ENCODE results near the gene NAALADL2.

NAALADL2 gene

DNA sequence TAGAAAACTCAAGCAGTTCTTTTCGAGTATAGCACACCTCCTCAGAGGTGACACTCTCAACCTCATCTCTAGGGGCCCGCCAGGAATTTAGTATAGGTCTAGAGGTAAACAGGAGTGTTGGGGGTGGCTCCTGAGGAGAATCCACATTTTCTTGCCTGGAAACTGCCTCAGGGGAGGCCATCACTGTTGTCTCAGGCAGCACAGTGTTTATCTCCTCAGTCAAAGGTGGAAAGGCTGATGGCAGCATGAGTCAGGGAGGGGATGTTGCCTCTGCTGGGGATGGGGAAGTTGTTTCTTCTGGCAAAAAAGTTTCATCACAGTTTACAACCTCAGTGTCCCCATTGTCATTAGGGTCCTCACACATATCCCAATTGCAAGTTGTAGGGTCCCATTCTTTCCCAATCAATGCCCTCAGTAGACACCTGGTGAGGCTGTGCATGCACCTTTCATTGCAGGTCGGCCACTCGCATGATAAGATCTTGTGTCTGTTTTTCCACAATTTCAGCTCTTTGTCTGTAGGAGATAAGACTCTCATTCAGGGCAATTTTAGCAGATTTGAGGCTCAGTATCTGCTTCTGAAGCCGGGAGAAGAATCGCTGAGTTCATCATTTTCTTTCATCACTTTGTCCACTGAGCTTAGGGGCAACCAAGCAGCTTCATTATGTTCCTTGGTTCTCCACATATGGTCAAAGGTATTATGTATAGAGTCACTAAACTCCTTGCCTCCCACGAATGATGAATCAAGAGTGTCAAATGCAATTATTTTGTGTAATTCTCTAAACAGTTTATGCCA, 25.8 kb downstream of the NAALADL2 start:
- DNase-seq (ENCODE audit: low read depth in 1 of 2, low spot score in 1 of 2) = no peak

DNA sequence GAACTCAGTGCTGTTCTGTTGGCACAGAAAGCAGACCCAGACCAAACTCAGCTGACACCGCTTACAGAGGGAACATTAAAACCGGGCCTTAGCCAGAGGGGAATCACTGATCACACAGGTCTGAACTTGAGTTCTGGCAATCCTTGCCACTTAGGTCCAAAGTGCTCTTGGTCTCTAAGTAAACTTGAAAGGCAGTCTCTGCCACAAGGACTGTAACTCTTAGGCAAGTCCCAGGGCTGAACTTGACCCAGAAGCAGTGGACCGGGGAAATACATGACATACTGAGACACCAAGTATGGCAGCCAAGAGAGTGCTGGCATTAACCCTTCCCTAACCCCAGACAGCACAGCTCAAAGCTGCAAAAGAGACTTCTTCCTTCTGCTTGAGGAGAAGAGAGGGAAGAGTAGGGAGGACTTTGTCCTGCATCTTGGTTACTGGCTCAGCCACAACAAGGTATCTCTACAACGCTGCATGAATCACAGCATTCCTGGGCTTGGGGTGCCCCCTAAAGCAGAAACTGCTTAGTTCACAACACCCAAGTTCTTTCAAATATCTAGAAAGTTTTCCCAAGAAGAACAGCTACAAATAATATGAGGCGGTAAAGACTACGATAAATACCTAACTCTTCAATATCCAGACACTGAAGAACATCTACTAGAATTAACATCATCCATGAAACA, 32.5 kb downstream of the NAALADL2 start:
- DNase-seq (ENCODE audit: low read depth in 1 of 2, low spot score in 1 of 2) = no peak

DNA sequence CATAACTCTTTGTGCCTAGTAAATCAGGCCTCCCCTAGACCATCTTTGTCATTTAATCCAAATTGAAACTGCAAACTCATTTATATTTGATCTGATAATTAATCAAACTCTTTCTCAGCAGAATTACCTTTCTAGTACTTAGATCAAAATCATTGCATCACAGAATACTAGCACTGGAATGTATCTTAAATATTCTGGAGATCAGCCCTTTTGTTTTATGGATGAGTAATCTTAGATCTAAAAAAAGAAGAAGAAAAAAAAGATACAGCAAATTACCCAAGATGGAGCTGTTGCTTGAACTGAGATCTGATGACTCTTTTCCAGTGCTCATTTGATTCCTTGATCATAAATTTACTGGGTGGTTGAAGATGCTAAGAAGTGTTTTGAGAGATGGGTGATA, 47.9 kb downstream of the NAALADL2 start:
- no peak for DNase-seq (ENCODE audit: low read depth in 1 of 2, low spot score in 1 of 2)

DNA sequence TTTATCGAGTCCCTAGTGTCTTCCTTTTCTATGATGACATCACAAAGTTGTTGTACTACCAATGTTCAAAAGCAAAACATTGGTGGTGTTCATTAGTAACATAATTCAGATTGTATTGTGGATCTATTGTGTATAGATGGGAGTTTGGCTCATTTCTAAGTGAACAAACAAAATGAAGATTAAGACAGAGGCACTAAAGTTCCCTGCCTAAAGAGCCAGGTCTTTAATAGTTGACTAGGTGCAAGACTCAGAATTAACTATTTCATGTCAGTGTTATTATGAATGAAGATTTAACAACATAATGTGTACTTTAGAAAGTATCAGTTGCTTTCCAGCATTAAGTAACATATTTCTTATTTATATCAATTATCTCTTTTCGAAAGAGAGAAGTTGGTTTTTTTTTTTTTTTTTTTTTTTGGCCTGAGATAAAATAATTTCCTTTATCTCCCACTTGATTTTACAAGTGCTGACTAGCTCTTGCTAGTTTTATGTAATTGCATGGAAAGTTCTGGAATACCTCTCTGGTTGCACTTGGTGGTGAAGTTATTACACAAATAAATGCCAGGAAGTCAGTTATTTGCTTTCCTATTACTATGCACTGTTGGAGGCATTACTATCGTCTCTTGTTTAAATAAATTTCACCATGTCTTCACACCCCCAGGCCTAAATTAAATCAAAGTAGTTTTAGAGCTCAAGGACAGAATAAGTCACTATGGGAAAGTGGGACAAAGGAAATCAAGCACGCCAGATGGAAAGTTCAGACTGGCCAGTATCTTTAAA, 48.7 kb downstream of the NAALADL2 start:
- DNase-seq (ENCODE audit: low read depth in 1 of 2, low spot score in 1 of 2) = no peak

DNA sequence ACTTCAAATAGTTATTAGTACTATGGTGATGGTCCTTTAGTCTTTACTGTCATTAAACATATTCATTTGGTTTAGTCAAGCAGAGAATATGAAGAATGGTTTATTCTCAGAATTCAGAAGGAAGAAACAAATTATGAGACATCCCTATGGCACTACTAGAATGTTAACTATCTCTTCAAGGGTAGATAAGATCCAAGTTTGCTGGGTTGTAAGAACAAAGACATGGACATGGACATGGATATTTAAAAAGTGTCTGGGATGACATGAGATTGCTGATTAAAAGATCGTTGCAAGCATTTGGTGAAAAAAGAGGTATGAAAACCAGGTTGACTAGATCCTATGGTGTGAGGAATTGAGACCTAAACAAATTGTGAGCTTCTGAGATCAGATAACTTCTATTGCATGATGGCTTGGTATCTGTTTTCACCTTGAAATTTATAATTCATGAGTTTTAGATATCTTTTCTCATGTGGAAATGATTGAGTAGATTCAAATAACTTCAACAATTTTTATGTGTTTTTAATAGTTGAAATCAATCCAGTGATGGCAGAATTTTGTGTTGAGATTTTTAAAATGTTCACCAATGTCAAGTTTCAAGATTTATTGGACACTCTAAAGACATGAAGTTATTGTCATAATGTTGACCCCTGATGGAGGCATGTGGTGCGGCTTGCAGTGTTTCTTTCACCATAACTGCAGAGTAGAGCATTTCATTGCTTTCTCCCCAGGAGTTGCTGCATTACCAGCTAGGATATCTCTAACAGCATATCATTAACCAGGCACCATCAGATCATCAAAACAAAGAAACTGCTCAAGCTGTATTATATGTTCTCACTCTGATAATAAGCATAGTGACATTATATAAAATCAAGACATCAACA, 72.6 kb downstream of the NAALADL2 start:
- DNase-seq (ENCODE audit: low read depth in 1 of 2, low spot score in 1 of 2) = no peak

DNA sequence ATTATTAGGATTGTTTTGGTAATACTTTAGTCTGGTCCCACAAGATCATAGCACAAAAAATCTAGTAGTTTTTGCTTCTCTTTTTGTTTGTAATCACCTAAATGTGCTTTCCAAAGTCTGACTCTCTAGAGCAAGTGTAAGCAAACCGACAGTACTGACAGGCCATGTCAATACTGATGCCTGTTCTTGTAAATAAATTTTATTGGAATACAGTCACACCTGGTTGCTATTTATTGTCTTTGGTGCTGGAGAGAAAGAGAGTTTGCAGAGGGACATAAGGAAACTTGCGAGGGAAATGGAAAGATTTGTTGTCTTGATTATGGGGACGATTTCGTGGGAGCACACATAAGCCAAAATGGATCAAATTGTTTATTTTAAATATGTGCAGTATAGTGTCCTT, 77.5 kb downstream of the NAALADL2 start:
- DNase-seq (ENCODE audit: low read depth in 1 of 2, low spot score in 1 of 2) = no peak

DNA sequence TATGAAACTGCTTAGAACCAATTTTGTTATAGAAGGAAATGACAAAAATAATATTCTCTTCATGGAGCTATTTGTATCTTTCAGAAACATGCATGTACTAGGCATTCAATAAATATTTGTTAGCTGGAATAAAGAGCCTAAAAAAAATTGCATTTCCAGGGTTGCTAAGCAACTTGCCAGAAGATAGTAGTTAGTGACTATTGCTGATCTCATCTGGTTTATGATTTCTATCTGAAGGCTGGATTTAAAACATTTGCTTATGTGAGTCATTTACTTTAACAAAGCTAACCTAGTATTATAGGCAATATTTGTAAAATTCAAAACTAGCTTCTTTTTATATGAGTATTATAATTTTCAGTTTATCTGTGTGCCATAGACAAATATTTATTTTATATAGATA, 78.3 kb downstream of the NAALADL2 start:
- no peak for DNase-seq (ENCODE audit: low read depth in 1 of 2, low spot score in 1 of 2)

DNA sequence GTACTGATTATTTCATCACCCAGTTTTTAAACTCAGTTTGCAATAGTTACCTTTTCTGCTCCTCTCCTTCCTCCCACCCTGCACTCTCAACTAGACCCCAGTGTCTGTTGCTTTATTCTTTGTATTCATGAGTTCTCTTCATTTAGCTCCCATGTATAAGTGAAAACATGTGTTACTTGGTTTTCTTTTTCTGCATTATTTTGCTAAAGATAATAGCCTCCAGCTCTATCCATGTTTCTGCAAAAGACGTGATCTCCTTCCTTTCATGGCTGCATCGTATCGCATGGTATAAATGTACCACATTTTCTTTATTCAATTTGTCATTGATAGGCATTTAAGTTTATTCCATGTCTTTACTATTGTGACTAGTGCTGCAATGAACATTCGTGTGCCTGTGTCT, 79.0 kb downstream of the NAALADL2 start:
- no peak for DNase-seq (ENCODE audit: low read depth in 1 of 2, low spot score in 1 of 2)

DNA sequence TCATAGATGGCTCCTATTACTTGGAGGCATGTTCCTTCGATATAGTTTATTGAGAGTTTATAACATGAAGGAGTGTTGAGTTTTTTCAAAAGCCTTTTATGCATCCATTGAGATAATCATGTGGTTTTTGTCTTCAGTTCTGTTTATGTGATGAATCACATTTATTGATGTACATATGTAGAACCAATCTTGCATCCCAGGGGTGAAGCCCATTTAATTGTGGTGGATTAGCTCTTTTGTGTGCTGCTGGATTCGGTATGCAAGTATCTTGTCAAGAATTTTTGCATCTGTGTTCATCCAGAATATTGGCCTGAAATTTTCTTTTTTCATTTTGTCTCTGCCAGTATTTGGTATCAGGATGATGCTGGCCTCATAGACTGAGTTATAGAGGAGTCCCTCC, 81.0 kb downstream of the NAALADL2 start:
- no peak for DNase-seq (ENCODE audit: low read depth in 1 of 2, low spot score in 1 of 2)

DNA sequence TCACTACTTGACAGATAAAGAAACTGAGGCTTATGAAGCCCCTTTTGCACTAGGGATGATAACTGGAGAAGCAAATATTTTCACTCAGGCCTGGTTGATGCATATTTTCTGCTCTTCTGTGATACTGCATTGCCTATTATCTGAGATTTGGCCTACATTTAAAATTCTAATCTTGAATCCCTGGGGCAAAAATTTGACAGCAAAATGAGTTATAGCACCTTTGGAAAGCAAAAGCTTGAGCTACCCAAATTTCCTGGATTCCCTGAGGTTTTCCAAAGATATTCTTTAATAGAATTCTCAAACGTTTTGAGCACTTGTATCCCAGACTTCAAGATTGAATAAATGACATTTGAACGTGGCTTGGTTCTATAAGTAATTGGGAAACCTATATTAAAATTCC, 86.1 kb downstream of the NAALADL2 start:
- no peak for DNase-seq (ENCODE audit: low read depth in 1 of 2, low spot score in 1 of 2)

DNA sequence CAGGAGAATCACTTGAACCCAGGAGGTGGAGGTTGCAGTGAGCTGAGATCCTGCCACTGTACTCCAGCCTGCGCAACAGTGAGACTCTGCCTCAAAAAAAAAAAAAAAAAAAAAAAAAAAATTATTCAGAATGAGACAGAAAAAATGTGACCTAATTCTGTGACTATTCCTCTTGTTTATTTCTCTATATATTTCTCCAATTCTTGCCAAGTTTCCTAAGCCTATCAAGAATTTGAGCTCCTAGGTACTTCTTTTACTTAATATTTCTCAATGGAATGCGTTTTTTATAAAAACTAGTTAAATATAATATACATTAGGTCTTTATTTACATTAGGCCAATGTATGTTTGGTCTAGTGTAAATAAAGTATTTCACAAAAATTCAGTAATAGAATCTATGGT, 86.8 kb downstream of the NAALADL2 start:
- no peak for DNase-seq (ENCODE audit: low read depth in 1 of 2, low spot score in 1 of 2)

DNA sequence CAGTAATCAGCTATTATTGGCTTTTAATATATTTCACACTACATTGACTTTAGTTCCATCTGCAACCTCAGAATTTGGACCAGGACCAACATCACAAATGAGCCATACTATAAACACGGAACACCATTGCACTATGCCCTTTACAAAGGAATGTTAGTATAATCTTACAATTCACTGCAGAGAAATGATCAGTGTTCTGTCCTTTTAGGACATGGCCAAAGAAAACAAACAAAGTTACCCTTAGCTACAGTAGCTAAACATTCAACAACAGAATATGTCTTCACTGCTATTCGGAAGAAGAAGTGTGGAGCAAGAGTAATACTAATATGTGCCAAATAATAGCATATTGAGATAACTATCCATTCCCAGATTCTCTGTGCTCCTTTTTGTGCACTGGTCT, 90.4 kb downstream of the NAALADL2 start:
- no peak for DNase-seq (ENCODE audit: low read depth in 1 of 2, low spot score in 1 of 2)

DNA sequence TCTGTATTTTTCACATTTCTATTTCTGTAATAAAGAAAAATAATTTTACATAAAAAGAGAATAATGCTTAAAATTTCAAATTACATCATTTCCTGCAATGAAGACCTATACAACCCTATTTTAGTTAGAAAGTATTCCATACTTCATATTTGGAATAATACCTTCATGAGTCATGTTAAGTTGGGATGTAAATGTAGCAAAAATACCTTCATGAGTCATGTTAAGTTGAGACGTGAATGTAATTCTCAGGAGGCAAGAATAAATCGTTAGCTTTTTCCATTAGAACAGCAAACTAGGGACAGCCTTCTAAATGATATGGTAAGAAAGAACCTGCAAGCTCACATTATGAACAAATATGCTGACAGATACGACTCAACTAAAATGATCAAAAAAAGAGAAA, 91.9 kb downstream of the NAALADL2 start:
- no peak for DNase-seq (ENCODE audit: low read depth in 1 of 2, low spot score in 1 of 2)

DNA sequence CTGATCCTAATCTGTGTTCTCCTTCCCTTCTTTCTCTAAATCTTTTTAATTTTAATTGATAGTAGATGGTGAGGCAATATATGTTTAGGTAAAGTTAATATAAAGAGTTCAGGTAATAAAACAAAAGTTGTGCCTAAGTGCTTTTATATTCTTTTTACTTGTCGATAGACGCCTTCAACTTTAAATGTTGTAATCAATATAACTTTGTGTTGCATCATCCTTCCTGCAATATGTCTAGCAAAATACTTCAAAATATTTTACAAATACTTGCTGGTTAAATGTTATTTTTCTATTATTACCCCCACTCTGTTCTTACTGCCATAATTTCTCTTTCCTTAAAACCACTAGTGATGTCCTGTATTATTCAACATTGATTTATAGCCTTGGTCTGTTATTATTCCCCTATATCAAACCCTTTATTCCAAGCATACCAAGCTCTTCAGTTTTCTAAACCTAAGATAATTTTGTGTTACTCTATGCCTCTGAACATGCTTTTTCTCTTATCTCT, 92.4 kb downstream of the NAALADL2 start:
- no peak for DNase-seq (ENCODE audit: low read depth in 1 of 2, low spot score in 1 of 2)

DNA sequence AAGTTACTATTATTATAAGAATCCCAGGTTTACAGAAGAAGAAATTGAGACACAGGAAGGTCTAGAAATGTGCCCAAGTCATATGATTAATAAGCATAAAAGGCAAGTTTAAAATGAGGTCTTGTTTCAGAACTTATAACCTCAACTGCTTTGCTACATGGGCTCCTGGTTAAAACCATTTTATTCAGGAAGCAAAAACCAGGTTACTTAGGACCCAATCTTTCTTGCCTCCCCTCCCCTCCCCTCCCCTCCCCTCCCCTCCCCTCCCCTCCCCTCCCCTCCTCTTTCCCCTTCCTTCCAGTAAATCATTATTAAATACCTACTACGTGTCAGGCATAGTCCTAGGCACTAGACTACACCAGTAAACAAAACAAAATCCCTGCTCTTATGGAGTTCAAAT, 93.9 kb downstream of the NAALADL2 start:
- DNase-seq (ENCODE audit: low read depth in 1 of 2, low spot score in 1 of 2) = no peak

DNA sequence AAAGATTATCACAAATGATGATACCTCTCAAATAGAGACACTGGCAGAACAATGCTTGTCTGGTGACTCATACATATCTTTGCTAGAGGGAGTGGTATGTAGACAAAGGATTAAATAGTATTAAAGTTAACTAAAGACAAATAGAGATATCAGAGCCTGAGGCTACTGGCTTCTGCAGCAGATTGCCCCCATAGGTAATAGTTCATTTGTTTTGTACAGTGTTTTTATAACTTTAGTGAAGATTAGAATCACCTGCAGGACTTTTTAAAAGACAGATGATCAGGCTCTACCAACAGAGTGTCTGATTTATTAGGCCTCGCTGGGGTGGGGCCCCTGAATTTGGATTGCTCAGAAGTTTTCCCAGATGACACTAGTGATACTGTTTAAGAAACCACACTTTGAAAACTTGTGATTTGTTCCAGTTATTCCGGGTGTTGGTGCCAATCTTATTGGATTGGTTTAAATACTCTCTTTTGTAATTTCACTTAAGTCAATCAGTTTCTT, 96.4 kb downstream of the NAALADL2 start:
- DNase-seq (ENCODE audit: low read depth in 1 of 2, low spot score in 1 of 2) = no peak

DNA sequence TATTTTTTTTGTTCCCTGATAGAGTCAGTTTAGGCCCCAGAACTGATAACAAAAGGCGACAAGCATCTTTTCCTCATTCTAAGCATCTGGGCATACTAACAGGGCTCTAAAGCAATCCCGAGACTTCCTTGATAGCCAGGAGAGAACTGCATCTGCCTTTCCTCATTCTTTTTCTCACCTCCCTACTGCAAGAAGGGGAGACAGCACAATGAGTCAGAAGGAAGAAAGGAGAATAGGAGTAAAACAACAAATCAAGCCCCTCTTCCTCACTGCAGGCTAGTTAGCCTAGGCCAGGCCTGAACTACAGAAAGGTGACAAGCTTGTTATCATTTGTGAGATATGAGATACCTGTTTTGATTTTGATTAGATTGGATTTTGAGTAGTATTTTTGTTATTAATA, 97.9 kb downstream of the NAALADL2 start:
- no peak for DNase-seq (ENCODE audit: low read depth in 1 of 2, low spot score in 1 of 2)

DNA sequence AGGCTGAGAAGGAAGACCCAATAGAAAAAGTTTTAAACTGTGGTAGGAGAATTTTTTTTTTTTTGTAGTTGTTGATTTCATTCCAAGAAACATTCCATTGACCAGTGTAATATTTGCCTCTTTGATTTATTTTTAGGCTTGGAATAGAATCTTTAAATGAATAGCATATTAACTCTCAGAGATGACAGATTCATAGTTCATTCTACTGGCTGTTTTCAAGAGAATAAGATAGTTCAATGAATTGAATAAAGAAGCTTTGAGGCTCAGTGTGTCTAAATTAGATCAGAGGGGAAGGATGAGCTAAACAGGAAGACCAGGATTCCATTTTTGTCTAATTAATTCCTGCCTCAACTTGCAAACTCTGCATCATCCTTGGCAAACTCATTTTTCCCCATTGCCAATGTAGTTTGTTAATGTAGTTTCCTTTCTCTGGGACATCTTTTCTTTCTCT, 98.4 kb downstream of the NAALADL2 start:
- no peak for DNase-seq (ENCODE audit: low read depth in 1 of 2, low spot score in 1 of 2)

DNA sequence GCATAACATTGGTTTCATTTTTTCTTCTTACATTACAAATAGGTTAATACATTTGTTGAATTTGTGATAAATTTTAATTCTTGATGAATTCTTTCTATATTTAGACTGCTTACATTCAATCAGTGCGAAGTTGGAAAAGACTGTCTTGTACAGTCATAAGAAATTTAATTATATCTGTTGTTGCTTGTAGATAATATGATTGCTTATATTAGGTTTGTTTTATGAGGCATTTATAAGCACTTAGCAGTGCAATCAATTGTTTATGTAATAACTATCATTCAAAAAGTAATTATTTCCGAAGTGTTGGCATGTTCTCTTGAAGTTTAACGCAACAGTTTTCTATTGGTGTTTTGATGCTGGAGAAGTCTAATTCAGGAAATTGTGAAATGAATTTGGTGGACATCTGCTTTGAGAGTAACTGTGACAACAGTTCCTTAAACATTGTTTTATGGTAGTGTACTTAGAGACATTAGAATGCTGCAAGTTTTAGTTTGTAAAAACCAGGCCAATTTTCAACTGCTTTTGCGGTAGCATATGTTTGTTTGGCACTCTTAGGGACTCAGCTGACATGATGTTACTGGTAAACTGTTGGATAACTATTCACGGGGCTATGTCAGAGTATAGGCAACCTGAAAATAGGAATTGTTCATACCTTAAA, 99.7 kb downstream of the NAALADL2 start:
- DNase-seq (ENCODE audit: low read depth in 1 of 2, low spot score in 1 of 2) = no peak

DNA sequence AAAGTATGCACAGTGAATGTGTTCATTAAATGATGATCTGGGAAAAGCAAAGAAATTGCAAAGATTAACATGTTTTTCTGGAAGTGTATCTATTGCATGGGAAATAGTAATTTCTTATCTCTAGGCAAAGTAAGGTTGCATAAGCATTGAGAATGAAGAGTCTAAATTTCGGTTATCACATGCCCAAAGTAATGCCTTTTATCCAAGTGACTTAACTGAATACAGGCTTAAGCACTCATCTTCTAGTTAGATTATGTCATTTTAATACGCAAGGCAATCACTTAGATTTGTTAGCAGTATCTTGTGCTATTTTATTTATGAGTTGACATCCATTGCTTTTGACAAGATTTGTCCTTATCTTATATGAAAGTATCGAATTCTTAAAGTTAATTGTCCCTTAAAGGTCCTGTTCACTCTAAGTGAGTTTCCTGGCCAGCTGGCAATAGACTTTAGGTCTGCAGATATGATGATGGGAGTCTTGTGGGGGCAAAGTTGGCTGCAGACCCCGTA, 100.5 kb downstream of the NAALADL2 start:
- DNase-seq (ENCODE audit: low read depth in 1 of 2, low spot score in 1 of 2) = no peak

All from activated CD4-positive, alpha-beta T cell treated with anti-CD3 and anti-CD28 coated beads, Interleukin-2, amount 50 U/mL, for 24 hours (primary cell).